GM18870 (cell line): ENCODE data around the gene GATAD1.
"Not testable (repeated sequence)": the region's sequence is repeated elsewhere in the genome, so short reads cannot be mapped to it uniquely, and the experiment has no call there.

Experiments used
- ATAC-seq: cut with Tn5 transposase; IDR thresholded peaks from one replicate; pipeline ENCODE4 v1.9.1; 2021; ENCODE audit warnings: moderate library complexity; ENCODE audit not compliant: unreplicated experiment

Gene GATAD1

DNA sequence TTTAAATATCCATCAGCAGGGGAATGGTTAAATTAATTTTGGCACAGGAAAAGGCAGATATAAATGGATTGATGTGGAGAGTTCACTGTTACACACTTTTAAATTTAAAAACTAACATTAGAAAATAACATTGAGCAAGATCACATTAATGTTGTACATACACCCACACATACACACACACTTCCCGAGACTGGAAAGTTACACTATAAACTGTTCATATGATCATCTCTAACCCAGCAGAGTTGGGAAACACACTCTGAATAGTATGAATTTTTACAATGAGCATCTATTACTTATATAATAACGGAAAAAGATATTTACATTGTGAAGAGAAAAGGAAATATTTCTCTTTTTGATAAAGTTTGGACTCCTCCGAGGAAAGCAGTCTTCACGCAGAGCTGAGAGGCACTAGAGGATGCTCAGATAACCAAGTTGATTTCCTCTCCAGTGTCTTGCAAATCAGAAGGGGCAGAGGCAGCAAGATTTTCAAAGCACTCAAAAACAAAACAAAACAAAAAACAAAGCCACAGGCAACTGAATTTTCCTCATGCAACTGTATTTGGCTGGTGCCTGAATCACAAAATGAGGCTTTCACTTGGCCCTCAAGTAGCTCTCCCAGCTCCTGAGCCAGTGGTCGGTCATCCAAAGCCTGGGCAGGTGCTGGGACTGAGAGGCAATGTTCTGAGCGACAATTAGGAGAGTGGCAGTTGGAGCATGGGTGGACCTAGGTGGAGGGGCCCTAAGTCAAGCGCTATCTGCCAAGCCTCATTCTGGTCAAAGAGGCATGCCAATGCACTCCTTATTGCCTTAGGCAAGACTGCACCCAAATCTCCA is 10.5 kb upstream of the GATAD1 start:
- ATAC-seq, result no peak

DNA sequence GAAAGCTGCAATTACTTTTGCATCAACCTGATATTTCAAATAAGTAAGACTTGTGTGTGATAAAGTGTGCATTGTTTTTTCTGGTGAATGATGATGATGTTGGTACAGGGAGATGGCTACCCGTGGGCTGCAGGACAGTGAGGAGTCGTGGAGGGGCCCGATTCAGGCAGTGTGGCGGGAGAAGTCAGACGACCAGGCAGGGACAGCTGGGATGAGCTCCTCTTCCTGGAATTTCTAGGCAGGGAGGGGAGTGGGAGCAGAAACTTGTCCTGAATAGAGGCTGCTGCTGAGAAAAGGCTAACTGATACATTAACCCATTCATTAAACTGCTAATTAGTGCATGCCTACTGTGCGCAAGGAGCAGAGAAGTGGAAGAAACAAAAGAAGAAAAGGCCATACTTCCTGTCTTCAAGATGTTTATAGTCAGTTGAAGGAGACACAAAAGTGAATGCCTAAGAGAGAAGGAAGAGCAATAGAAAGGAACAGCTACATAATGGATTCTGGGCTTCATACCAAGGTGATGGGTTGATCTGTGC is 9.3 kb upstream of the GATAD1 start:
- ATAC-seq, result no peak

DNA sequence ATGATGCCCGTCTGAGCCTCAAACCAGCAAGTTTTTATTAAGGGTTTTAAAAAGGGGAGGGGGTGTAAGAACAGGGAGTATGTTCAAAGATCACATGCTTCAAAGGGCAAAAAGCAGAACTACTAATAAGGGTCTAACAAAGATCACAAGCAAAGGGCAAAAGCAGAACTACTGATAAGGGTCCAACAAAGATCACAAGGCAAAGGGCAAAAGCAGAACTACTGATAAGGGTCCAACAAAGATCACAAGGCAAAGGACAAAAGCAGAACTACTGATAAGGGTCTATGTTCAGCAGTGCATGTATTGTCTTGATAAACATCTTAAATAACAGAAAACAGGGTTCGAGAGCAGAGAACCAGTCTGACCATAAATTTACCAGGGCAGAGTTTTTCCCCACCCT is 4.6 kb upstream of the GATAD1 start:
- not testable (repeated sequence) for ATAC-seq

DNA sequence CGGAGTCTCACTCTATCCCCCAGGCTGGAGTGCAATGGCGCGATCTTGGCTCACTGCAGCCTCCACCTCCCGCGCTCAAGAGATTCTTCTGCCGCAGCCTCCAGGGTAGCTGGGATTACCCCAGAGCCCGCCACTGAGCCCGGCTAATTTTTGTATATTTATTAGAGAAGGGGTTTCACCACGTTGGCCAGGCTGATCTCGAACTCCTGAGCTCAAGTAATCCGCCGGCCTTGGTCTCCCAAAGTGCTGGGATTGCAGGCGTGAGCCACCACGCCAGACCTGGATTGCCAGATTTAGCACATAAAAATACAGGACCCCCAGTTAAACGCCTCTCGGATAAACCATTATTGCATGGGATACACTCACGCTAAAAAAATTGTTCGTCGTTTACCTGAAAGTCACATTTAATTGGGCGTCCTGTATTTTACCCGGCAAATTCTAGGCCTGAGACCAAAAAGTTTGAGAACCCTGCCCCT is 375 bp upstream of the GATAD1 start:
- ATAC-seq, result no peak

DNA sequence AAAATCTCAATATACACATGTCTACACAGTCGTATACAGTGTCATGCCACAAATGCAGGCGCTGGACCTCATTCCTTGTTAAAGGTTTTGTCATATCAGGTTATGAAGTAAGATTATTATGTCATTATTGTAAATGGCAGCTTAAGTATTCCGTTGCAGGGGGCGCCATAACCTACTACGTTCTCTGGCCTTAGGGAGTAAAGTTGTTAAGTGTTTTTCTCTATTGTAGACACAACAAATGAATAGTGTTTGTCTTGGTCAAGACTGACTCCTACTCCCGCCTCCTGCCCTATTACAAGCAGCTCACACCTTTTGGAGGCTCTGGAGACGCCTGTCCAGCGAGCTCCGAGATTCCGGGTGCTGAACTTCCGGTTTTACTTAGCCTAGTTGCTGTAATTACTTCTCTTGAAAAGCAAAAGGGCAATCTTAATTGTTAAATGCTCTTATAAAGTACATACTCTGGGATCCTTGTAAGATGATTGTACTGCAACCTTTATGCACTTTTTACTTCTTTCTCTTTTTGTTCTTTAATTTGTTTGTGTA is 994 bp downstream of the GATAD1 start:
- peak; percentile 39 for ATAC-seq

DNA sequence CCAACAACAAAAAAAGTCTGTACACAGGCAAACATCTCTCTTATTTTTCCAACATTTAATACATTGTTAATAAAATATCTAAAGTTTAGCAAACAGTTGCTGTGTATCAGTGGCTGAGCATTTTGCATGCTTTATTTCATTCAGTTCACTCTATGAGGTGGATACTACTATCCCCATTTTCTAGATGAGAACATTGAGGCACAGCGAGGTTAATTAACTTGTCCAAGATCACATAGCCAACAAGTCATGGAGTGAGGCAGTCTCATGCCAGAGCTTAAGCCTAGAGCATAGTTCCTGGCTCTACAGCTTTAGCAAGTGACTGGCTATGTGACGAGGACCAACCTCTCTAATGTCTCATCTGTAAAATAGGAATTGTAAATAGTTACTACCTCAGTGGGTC is 4.4 kb downstream of the GATAD1 start:
- no peak for ATAC-seq

DNA sequence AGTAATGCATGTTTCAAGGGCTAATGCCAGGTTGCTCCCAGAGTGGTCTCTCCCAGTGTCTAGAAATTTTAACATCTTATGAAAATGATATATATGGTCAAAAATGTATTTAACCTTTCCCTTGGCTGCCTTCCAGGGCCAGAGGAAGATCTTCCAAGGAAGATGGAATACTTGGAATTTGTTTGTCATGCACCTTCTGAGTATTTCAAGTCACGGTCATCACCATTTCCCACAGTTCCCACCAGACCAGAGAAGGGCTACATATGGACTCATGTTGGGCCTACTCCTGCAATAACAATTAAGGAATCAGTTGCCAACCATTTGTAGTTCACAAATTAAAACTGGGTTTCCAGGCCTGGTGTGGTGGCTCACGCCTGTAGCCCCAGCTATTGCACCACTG is 9.0 kb downstream of the GATAD1 start:
- ATAC-seq, result no peak

DNA sequence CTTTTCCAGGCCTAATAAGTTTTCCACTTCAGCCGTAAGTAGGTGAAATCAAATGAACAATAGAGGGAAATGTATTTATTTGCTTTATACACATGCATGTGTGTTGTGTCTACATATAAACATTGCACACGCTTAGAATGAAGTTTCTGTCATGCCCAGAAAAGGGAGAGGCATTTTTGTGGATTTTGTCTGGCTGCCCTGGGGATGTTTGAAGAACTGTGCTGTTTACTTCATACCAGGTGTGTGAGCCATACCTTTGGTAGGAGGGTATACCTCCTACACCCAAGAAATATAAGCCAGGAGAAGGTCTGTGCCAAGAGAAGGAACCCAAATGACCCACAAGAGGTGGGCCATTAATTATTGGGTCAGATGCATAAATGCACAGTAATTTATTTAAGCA is 12.8 kb downstream of the GATAD1 start:
- ATAC-seq, result no peak

DNA sequence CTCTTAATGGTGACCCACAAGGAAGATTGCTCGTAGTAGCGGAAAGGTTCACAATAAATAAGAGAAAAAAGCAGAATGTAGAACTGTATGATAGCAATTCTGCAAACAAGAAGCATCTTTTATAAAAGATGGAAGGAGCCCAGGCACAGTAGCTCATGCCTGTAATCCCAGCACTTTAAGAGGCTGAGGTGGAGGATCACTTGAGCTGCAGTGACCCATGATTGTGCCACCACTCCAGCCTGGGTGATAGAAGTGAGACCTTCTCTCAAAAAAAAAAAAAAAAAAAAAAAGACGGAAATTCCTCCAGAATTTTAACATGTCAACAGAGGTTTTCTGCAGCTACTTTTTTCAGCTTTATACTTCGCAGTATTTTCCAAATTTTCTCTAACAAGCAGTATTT is 13.2 kb downstream of the GATAD1 start:
- no peak for ATAC-seq

DNA sequence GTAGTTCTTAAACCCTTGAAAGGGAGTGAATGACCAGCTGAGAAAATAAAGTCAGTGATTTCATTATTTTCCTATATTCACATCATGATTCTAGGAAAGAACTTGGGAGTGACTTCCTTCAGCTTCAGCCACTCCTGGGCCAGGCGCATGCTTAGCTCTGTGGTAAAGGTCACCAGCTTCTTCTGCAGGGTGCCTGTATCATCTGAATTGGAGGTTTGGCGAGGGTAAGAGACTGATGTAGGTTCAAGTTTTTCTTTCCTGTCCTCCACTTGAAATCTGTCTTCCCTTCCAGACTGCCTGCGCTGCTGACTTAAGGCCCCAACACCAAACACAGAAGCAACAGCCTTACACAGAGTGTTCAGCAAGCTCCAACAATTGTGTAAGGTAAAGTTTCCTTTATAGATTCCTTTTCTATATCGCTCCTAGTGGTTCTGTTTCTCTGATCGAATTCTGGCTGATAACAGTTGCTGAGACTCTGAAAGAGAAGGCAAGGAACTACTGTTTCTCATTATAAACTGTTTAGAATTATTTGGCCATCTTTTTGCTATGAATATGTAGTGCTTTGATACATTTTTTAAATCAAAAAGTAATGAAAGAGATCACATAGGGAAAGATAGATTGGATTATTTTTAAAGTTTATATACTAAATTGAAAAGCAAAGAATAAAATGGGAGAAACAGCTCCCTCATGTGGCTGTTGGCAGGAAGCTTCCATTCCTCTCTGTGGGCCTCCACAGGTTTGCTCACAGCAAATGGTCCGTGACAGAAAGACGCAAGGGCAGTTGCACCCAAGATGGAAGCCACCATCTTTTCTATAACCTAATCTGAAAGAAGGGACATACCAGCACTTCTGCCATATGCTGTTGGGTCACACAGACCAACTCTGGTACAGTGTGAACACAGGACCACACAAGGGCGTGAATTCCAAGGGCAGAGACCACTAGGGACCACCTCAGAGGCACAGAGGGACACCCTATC is 14.0 kb downstream of the GATAD1 start:
- no peak for ATAC-seq

DNA sequence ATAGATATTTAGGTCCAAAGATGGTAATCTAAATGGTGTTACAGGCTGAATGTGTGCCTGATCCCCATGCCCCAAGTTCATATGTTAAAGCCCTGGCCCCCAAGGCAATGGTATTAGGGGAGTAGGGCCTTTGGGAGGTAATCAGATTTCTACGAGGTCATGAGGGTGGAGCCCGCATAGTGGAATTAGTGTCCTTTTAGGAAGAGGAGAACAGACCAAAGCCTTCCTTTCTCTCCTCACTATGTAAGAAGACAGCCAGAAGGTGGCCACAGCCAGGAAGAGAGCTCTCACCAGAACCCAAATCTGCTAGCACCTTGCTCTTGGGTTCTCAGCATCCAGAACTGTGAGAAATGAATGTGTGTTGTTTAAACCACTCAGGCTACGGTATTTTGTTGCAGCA is 15.3 kb downstream of the GATAD1 start:
- no peak for ATAC-seq

DNA sequence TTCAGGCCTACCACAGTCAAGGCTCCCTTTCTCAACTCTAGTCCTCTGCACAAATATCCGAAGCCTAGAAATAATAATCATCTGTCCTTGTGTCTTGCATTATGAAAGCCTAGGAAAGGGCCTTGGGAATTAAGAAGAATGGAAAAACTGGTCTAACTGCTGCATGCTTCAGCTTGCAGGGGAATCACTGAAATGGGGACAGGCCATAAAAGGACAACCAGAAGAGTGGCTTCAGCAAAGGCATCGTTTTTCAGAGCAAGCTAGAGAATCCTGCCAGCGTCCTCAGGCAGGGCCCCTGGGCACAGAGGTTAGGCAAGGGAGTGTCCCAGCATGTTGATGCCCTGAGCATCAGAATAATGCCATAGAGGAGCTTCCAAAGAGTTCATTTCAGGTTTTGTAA is 17.2 kb downstream of the GATAD1 start:
- ATAC-seq, result no peak

DNA sequence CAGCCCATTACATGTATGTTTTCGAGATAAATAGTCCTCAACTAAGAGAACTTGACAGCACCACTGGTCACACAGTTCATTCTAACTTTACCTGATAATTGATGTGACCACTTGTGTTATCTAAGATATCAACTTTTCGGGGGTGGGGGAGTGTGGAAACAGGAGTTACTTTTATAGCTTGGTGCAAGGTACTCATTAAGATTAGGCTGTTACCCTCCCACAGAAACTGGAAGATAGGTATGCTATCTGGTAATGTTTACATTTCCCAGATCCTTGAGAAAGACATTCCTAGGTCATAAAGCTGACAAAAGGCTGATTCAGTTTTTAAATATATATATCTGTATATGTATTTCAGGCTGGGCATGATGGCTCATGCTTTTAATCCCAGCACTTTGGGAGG is 19.4 kb downstream of the GATAD1 start:
- ATAC-seq, result no peak

DNA sequence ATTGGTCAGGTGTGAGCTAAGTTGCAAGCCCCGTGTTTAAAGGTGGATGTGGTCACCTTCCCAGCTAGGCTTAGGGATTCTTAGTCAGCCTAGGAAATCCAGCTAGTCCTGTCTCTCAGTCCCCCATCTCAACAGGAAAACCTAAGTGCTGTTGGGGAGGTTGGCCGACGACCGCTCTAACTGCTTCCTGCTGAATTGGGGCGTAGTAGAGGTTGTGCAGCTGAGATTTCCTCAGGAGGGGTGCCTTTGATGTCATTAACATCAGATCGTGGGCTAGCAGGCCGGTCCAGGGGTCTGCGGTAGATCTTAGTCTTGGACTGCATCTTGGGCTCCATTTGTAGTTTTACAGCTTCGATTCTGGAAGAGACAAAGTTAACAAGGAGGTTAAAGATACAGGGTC is 21.3 kb downstream of the GATAD1 start:
- not testable (repeated sequence) for ATAC-seq

DNA sequence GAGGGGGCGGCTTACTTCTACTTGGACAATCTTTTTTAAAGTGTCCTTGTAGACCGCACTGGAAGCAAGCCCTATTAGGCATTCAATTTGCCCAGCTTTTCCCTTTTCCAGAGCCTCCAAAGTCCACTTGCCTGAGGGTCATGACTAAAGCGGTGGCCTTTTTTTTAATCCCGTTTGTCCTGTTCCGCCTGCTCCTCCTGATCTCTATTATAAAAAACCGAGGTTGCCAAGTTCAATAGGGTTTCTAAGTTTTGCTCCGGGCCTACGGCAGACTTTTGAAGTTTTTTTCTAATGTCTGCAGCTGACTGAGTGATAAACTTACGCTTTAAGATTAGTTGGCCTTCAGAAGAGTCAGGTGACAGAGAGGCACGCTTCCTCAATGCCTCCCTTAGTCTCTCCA is 26.7 kb downstream of the GATAD1 start:
- not testable (repeated sequence) for ATAC-seq

DNA sequence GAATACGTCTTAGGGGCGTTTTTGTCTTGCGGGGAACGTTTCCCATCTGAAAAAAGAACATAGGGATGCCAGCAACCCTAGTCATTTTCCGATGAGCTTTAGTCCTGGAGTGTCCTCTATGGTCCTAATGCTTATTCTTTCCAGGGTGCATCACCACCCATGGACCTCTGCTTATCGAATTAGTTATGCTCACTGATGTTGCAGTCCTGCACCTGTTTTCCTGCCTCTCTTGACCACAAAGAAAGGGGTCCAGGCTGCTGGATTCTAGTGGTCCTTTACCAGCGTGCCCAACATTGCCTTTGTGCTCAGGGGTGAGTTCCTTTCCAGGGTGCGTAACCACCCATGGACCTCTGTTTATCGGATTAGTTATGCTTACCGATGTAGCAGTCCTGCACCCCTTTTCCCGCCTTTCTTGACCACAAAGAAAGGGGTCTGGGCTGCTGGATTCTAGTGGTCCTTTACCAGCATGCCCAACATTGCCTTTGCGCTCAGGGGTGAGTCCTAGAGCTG is 28.0 kb downstream of the GATAD1 start:
- ATAC-seq, result not testable (repeated sequence)

DNA sequence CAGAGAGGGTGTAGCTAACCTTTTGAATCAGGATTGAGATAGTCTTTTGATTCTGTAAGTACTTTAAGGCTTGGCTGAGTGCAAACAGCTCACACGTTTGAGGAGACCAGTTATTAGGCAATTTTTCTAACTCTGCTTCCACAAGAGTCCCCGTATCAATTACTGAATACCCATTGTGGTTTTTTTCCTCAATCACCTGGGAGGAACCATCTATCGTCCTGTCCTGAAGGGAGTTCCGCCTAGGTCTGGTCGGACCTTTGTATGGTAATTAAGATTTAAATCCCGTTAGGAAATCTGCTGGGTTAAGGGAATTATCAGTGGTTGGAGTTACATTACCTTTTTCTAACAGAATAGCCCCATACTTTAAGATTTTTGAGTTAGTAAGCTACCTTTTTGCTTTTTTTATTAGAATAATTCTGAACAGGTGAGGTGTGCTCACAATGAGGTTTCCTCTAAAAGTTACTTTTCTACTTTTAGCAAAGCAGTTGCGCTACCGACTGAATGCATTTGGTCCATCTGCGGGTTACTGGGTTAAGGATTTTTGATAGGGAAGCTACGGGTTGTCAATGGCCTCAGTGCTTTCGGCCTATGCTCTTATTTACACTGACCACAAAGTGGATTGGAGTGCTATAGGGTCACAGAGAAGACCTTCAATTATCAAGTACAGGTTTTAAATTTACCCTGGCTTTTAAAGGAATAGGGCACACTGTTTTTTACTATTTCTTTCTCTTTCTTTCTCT is 28.7 kb downstream of the GATAD1 start:
- ATAC-seq, result not testable (repeated sequence)

DNA sequence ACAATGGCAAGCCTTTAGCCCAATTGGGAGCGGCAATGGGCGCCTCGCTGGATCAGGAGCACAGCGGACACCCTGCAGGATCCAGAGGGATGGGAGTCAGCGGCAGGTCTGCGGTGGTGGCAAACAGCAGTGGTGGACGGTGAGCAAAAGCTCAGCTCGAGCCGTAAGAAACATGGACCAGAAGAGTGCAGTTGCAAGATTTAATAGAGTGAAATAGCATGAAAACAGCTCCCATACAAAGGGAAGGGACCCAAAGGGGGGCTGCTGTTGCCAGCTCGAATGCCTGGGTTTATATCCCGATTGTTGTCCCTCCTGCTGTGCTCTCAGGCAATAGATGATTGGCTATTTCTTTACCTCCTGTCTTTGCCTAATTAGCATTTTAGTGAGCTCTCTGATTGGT is 30.4 kb downstream of the GATAD1 start, which contains the start of gene ERVW-1:
Gene ERVW-1, minus strand, starts transcription at position 266 of the 400 bp plus-strand sequence. CDS start 7,565 bp downstream, outside the sequence.
- ATAC-seq, result not testable (repeated sequence)

DNA sequence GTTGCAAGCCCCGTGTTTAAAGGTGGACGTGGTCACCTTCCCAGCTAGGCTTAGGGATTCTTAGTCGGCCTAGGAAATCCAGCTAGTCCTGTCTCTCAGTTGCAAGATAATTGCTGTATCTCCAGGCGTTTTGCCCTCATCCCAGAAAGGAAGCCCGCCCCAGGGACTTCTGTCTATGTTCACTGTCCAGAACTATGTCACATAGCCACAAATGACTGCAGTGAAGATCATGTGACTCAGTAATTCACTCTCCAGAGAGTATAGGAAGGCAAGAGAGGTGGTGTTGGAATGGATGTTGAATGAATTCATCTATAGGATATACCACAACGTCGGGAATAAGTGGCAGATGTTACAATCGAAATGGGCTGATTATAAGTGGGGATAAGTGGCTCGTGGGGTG is 30.8 kb downstream of the GATAD1 start:
- no peak for ATAC-seq

DNA sequence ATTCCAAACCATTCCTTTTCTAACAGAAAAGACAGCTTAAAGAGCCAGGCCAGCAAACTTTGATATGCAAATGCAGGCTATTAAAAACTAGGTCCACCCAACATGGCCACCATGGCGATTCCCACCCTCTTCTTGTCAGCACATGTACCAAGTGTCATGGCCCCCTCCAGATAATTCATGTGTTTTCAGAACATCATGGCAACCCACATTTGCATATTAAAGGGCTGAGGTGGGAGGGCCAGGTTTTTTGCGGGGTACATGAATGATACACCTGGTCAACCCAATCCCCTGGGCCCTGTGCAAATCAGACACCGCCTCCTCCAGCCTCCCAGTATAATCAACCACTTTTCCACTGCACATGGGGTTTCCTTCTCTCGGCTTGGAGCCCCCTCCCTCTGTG is 31.4 kb downstream of the GATAD1 start:
- no peak for ATAC-seq
